Thoracic aorta (tissue), 2 donors: ENCODE results near the gene MIPEP. TPM values are rescaled to one million over a fixed set of nuclear protein-coding genes. Genes with fewer than 3 reads are reported as not detected.

Experiments
- ATAC-seq: fragments of 150-250 bp; one replicate; pipeline ENCODE4 v1.8.0; 2017; ENCODE audit warnings: low read depth; ENCODE audit not compliant: insufficient number of reproducible peaks, low FRiP score
- DNase-seq: peaks from one replicate; pipeline ENCODE4 v3.0.0-alpha.2; 2020; ENCODE audit warnings: low spot score
- H3K27ac ChIP-seq, 2 donors: fragments of 200-600 bp; sonication (generic); 1 replicate in 1 of 2; 2 replicates in 1 of 2; pipeline ENCODE4 v1.5.1; 2016; ENCODE audit warnings: mild to moderate bottlenecking in 2 of 2, moderate library complexity in 2 of 2
- H3K27me3 ChIP-seq: fragments of 200-600 bp; sonication (generic); replicated peaks from 2 replicates; pipeline ENCODE4 v1.6.0; 2016; ENCODE audit warnings: mild to moderate bottlenecking; ENCODE audit not compliant: insufficient read depth
- H3K36me3 ChIP-seq: fragments of 200-600 bp; sonication (generic); one replicate; pipeline ENCODE4 v1.5.1; 2016
- H3K4me1 ChIP-seq, 2 donors: fragments of 200-600 bp; sonication (generic); 1 replicate in 1 of 2; 2 replicates in 1 of 2; pipeline versions ENCODE4 v1.5.1 to v1.6.0; 2016; ENCODE audit warnings: low read depth in 2 of 2, mild to moderate bottlenecking in 1 of 2; ENCODE audit not compliant: control insufficient read depth in 1 of 2
- H3K4me3 ChIP-seq: fragments of 200-600 bp; sonication (generic); 2 replicates; pipeline ENCODE4 v1.5.1; 2016; ENCODE audit warnings: mild to moderate bottlenecking
- H3K9me3 ChIP-seq: fragments of 200-600 bp; sonication (generic); 2 replicates; pipeline ENCODE4 v1.5.1; 2016
- total RNA-seq, 2 donors: library from RNA; depleted of rRNA; stranded (reverse); fragments of >200 nt; gene quantifications; one replicate each; pipeline versions ENCODE4 v1.1.0 to v1.2.3, GENCODE V29; 2016
- TF ChIP-seq, protein P1 (sequence below): fragments of 200-600 bp; sonication (generic); IDR thresholded peaks from one replicate; pipeline ENCODE4 v1.5.1; 2019; ENCODE audit warnings: antibody characterized with exemption

The MIPEP gene
- total RNA-seq, 2 donors from 2014 or later, result 11.6 to 12.0 TPM

DNA sequence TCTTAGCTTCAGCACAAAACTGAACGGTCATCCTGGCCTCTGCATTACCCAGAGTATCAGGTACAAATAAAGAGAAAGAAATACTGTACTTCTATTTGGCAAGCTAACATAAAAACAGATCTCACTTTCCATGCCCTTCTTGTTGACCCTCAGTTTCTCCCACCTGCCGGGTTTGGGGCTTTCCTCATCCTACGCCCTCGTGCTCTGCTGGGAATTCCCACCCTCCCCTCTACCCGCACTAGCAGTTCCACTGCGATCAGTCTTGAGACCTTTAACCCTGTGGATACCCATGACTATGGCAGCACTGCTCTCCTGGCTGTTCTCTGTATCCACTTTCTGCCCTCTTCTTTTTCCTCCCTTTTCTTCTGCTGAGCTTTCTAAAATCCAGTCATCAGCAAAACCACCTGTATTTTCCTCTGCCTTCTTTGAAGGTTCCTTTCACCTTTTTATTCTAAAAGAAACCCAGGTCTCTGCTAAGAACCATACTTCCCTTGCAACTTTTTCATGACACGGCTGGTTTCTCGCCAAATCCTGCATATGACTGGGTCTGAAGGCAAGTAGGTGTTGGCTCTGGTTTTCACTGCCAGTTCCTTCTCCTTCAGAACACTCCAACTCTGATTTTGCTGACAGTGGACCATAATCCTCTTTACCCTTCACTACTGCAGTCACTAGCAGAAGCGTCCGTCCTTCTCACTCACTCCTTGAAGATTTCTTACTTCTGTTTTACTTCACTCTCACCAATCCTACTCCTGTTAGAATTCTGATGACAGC lies 99.4 kb downstream of the MIPEP start:
- Histone ChIP-seq H3K36me3 (no peaks in the 10 kb centered on the region), H3K27ac (no peak overlapping the region), H3K27me3 (no peaks in the 10 kb centered on the region), H3K9me3 (no peaks in the 10 kb centered on the region), H3K4me1 (peaks cover 4 to 15% of the 10 kb centered on the region in 2 donors), H3K4me3 (no peak overlapping the region)
- TF ChIP-seq, protein P1, sequence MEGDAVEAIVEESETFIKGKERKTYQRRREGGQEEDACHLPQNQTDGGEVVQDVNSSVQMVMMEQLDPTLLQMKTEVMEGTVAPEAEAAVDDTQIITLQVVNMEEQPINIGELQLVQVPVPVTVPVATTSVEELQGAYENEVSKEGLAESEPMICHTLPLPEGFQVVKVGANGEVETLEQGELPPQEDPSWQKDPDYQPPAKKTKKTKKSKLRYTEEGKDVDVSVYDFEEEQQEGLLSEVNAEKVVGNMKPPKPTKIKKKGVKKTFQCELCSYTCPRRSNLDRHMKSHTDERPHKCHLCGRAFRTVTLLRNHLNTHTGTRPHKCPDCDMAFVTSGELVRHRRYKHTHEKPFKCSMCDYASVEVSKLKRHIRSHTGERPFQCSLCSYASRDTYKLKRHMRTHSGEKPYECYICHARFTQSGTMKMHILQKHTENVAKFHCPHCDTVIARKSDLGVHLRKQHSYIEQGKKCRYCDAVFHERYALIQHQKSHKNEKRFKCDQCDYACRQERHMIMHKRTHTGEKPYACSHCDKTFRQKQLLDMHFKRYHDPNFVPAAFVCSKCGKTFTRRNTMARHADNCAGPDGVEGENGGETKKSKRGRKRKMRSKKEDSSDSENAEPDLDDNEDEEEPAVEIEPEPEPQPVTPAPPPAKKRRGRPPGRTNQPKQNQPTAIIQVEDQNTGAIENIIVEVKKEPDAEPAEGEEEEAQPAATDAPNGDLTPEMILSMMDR, result no peak
- DNase-seq (no peak), ATAC-seq (no peak)

DNA sequence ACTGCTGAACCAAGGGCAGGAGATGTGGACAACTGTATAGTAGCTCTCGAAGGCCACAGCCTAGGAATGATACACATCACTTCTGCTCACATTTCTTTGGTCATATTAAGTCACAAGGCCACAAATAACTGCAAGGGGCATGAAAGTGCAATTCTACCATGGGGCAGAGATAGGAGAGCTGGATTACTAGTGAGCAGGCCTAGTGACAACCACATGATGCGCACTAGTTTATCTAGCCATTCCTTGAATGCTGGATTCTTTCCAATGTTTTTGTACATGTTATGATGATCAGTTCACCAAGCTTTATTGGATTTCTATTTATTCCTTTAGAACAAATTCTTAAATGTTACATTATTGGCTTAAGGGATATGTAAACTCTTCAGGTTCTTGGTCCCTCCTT lies 100.7 kb downstream of the MIPEP start:
- no peaks in the 10 kb centered on the region for H3K9me3 ChIP-seq
- H3K27ac ChIP-seq, result no peak overlapping the region
- H3K27me3 ChIP-seq, result no peaks in the 10 kb centered on the region
- TF ChIP-seq, protein P1, result no peak
- no peak overlapping the region for H3K4me3 ChIP-seq
- ATAC-seq (no peak), DNase-seq (no peak)
- H3K36me3 ChIP-seq, result no peaks in the 10 kb centered on the region
- H3K4me1 ChIP-seq, result peaks cover under 1 to 5% of the 10 kb centered on the region in 2 donors

DNA sequence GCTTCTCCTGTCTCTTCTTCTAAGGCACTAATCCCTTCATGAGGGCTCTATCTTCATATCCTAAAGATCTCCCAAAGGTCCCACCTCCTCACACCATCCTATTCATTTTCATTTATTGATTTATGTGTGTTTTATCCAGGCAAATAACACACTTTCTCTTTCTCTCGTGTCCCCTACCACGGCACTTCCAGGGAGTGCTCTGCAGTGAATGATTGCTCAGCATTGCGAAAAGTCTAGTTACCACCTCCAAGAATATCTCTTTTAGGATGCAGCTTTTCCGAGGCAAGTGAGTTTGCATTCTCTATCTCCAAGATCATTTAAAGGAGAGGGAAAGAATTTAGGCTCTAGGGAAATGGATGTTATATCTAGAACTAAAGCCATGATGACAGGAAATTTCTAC lies 101.7 kb downstream of the MIPEP start:
- H3K27ac ChIP-seq, result no peak overlapping the region
- H3K4me3 ChIP-seq, result no peak overlapping the region
- no peaks in the 10 kb centered on the region for H3K9me3 ChIP-seq
- no peaks in the 10 kb centered on the region for H3K27me3 ChIP-seq
- H3K36me3 ChIP-seq, result no peaks in the 10 kb centered on the region
- H3K4me1 ChIP-seq, result no peaks in the 10 kb centered on the region
- TF ChIP-seq, protein P1, result no peak
- DNase-seq, result no peak
- ATAC-seq, result no peak

DNA sequence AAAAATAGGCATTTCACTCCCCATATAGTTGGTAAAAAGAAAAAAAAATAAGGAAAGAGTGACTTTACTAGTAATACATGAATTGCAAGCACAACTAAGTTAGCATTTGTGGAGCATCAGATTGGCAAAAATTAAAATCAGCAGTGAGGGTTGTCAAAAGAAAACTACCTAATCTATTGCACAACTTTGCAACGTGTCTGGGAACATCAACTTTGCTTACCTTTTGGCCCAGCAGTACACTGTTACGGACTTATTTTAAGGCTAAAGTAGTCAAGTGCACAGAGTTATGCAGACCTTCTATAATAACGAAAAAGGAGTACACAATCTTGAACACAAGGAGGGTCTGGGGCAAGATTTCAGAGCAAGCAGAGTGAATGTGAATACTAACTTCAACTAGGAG lies 102.6 kb downstream of the MIPEP start:
- no peaks in the 10 kb centered on the region for H3K4me1 ChIP-seq
- H3K36me3 ChIP-seq, result no peaks in the 10 kb centered on the region
- H3K9me3 ChIP-seq, result no peaks in the 10 kb centered on the region
- DNase-seq, result no peak
- H3K4me3 ChIP-seq, result no peak overlapping the region
- TF ChIP-seq, protein P1, result no peak
- ATAC-seq, result no peak
- no peak overlapping the region for H3K27ac ChIP-seq
- no peaks in the 10 kb centered on the region for H3K27me3 ChIP-seq

DNA sequence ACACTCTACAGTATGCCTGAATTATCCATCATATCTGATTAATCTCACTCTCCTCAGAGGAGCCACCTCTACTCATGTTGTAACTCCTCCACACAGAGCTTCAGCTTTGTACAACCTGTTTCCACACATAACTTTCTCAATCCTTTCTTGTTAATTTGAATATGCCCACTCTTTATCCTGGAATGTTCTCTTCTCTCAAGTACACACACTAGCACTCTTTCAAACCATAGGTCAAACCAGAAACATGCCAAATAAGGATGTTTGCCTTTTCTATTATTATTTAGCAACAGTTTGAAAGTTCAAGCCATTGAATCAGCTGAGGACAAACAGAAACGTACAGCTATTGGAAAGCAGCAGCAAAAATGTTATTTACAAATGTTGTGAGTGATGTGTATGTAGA lies 110.3 kb downstream of the MIPEP start:
- TF ChIP-seq, protein P1, result no peak
- ATAC-seq (no peak), DNase-seq (no peak)
- Histone ChIP-seq H3K9me3 (no peaks in the 10 kb centered on the region), H3K36me3 (no peaks in the 10 kb centered on the region), H3K27ac (no peak overlapping the region), H3K4me3 (no peak overlapping the region), H3K4me1 (no peaks in the 10 kb centered on the region), H3K27me3 (no peaks in the 10 kb centered on the region)
